Memory B cell (primary cell): ENCODE data around the gene CHTF18.
"Not testable (repeated sequence)": the region's sequence is repeated elsewhere in the genome, so short reads cannot be mapped to it uniquely, and the experiment has no call there.

Experiments used
- ATAC-seq: fragments of 150-1000 bp; cut with Tn5 transposase; 2 replicates; pipeline ENCODE4 v1.10.0; 2021; ENCODE audit warnings: low read depth, mild to moderate bottlenecking, moderate library complexity
- DNase-seq, 2 donors: peaks; one replicate each; pipeline ENCODE4 v3.0.0; 2022; ENCODE audit warnings: low spot score in 2 of 2
- H3K27ac Mint-ChIP-seq: one replicate; pipeline ENCODE4 v1.8.0; 2022; ENCODE audit warnings: mild to moderate bottlenecking, moderate library complexity, mixed read lengths
- H3K27me3 Mint-ChIP-seq: one replicate; pipeline ENCODE4 v1.8.0; 2022; ENCODE audit warnings: mixed read lengths
- H3K36me3 Mint-ChIP-seq: one replicate; pipeline ENCODE4 v1.8.0; 2022; ENCODE audit warnings: mild to moderate bottlenecking, mixed read lengths
- H3K4me1 Mint-ChIP-seq: one replicate; pipeline ENCODE4 v1.8.0; 2022; ENCODE audit warnings: mixed read lengths
- H3K4me3 Mint-ChIP-seq: one replicate; pipeline ENCODE4 v1.8.0; 2022; ENCODE audit warnings: mild to moderate bottlenecking, moderate library complexity, mixed read lengths
- H3K9me3 Mint-ChIP-seq: one replicate; pipeline ENCODE4 v1.8.0; 2022; ENCODE audit warnings: mixed read lengths

The CHTF18 gene

DNA sequence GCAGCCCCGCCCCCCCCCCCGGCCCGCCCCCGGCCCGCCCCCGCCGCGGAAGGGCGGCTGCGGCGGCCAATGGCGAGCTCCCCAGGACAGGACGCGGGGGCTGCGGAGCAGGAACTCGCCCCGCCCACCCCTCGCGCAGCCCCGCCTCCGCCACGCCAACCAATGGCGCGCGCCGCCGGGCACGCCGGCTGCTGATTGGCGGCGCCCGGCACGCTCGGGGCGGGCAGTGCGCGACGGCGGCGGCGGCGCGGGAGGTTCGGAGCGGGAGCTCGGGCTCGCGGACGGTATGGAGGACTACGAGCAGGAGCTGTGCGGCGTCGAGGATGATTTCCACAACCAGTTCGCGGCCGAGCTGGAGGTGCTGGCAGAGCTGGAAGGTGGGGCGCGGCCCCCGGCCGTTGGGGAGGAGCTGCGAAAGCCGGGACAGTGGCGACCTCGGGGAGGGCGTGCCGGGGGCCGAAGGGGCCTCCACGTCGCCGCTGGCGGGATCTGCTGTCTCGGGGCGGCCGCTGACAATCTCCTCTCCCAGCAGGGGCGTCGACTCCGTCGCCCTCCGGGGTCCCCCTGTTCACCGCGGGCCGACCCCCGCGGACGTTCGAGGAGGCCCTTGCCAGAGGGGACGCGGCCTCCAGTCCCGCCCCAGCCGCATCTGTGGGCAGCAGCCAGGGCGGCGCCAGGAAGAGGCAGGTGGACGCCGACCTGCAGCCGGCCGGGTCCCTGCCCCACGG, at the start of gene CHTF18:
Gene CHTF18 (plus strand): TSS at position 222 of the 728 bp plus-strand sequence. CDS start 65 bp downstream, at position 287.
- Mint-ChIP-seq H3K27ac (no peak within 1 kb of the TSS), H3K4me3 (peak within 1 kb of the TSS; percentile 85), H3K4me1 (peaks cover 6% of the 10 kb centered on the region), H3K36me3 (peaks cover 9% of the 10 kb centered on the region), H3K27me3 (no peaks in the 10 kb centered on the region), H3K9me3 (no peaks in the 10 kb centered on the region)
- DNase-seq: peak; percentile 85 to 93
- ATAC-seq: peak; percentile 95

DNA sequence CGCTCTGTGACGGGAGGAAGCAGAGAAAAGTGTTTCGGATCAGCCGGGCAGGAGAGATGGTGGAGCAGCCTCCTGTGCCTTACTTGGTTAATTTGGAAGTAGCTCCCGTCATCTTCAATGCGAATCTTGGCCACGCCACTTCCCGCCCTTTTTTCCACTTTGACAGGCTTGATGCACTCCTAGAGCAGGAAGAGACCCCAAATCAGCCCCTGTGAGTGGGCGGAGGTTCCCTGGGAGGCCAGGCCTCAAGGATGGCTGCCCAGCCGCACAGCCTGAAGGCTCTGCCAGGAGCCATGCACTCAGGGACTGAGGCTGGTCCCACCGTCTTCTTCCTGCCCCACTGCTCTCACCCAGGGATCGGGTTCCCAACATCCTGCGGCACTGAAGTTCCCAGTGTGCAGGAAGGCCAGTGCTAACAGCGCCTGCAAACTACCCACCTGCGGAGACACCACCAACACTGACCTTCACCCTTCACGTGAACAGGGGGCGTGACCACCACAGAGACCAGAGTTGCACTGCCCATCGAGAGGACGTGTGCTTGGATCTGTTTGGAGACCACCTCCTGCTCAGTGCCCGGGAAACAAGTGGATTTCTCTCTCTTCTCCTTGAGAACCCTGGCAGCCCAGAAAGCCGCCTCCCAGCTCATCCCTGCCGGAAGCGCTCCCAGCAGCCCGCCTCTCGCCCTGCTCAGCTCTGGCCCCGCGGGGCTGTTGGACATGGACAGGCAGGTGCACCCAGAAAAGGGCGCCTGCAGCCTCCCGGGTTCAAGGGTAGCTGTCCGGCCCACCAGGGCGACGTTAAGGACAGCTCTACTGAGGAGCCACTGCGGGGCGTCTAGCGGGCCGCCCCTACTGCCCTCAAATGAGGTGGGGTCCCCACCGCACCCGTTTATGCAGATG, 48.6 kb upstream of the CHTF18 start:
- Mint-ChIP-seq H3K27ac (peak overlapping the region; percentile 45), H3K27me3 (no peaks in the 10 kb centered on the region), H3K9me3 (no peaks in the 10 kb centered on the region), H3K4me1 (peaks cover 16% of the 10 kb centered on the region), H3K36me3 (peaks cover 8% of the 10 kb centered on the region), H3K4me3 (peak overlapping the region; percentile 83)
- no peak for ATAC-seq
- no peak for DNase-seq

DNA sequence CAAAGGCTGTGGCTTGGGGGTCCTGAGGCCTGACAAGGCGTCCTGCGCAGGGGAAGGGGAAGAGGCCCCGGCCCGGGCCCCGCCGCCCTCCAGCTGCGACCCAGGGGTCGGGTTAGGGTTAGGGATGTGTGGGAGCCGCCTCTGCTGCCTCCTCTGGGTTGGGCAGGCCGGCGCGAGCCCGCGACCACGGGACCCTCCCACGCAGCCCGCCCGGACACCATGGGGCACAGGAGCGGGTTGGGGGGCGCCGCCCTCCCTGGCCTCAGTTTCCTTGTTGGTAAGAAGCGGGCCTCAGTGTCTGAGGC, 48.0 kb upstream of the CHTF18 start:
- Mint-ChIP-seq H3K4me1 (peaks cover 13% of the 10 kb centered on the region), H3K36me3 (peaks cover 4% of the 10 kb centered on the region), H3K27ac (peak overlapping the region; percentile 45), H3K9me3 (no peaks in the 10 kb centered on the region), H3K27me3 (no peaks in the 10 kb centered on the region), H3K4me3 (peak overlapping the region; percentile 79)
- ATAC-seq (peak; percentile 7), DNase-seq (no peak)

DNA sequence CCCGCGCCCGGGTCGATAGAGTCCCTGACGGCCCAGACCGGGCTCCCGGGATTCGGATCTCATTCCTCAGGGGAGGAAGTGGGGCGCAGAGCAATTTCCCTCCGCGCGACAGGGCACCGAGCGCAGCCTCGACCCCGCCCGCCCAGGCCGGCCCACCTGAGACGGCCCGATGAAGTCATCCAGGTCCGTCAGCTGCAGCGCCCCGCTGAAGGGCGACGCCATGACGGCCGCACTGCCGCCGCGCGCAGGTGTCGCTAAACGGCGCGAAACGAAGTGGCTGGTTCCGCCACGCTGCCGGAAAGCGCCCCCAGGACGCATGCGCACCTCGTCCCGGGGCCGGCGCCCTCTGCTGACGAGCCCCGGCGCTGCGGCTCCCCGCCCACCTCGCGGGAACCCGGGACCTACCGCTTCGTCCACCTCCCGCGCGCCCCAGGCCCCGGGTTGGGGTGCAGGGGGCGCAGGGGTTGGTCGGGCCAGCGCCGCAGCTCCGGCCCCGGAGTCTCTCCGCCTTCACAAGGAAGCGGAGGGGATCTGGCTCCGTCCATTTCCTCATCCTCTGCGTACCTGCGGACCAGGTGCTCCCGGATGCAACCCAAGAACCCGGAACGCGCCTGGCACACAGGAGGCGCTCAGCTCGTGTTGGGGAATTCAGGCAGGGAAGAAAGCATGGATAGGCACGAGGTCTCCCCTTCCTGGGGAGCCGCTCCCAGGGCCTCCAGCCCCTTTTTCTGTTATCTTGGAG, 47.5 kb upstream of the CHTF18 start, which contains the start of gene CIAO3:
Gene CIAO3 (minus strand): TSS at position 234 of the 742 bp plus-strand sequence. CDS start 12 bp downstream, at position 222.
- H3K36me3 Mint-ChIP-seq: peaks cover 3% of the 10 kb centered on the region
- ATAC-seq: peak; percentile 83
- H3K27me3 Mint-ChIP-seq: no peaks in the 10 kb centered on the region
- peaks cover 12% of the 10 kb centered on the region for H3K4me1 Mint-ChIP-seq
- peak within 1 kb of the TSS; percentile 79 for H3K4me3 Mint-ChIP-seq
- peak; percentile 96 to 100 for DNase-seq
- H3K27ac Mint-ChIP-seq: peak within 1 kb of the TSS; percentile 45
- no peaks in the 10 kb centered on the region for H3K9me3 Mint-ChIP-seq

DNA sequence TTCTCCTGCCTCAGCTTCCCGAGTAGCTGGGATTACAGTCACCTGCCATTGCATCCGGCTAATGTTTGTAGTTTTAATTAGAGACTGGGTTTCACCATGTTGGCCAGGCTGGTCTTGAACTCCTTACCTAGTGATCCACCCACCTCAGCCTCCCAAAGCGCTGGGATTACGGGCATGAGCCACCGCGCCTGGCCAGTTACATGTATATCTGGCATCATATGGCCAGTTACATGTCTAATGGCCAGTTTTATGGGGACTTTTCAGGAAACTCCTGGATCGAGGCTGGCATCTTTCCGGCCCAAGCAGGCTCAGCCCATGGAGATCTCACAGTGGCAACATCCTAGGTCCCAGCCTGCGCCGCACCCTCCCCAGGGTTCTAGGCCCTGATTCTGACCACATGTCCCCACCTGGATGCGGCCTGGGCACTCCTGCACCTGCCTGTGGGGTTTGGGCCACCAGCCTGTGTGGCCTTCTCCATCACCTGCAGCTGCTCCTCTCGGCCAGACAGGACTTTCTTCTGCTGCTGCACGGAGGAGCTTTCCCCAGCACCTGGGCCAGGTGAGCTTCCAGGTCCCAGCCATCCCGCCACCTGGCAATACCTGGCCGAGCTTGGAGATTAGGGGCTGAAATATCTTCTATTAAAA, 46.3 kb upstream of the CHTF18 start:
- H3K27ac Mint-ChIP-seq: no peak overlapping the region
- H3K9me3 Mint-ChIP-seq: no peaks in the 10 kb centered on the region
- DNase-seq: no peak
- ATAC-seq: no peak
- H3K36me3 Mint-ChIP-seq: peaks cover 3% of the 10 kb centered on the region
- no peaks in the 10 kb centered on the region for H3K27me3 Mint-ChIP-seq
- H3K4me3 Mint-ChIP-seq: peak overlapping the region; percentile 77
- peaks cover 12% of the 10 kb centered on the region for H3K4me1 Mint-ChIP-seq

DNA sequence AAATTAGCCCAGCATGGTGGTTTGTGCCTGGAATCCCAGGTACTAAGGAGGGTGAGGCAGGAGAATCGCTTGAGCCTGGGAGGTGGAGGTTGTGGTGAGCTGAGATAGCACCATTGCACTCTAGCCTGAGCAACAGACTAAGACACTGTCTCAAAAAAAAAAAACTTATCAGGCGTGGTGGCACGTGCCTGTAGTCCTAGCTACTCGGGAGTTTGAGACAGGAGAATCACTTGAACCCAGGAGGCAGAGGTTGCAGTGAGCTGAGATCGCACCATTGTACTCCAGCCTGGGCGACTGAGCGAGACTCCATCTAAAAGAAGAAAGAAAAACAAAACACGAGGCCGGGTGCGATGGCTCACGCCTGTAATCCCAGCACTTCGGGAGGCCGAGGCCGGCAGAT, 45.5 kb upstream of the CHTF18 start:
- ATAC-seq, H3K36me3 Mint-ChIP-seq, H3K4me3 Mint-ChIP-seq, H3K4me1 Mint-ChIP-seq, H3K27ac Mint-ChIP-seq, DNase-seq, H3K9me3 Mint-ChIP-seq, H3K27me3 Mint-ChIP-seq: not testable (repeated sequence)

DNA sequence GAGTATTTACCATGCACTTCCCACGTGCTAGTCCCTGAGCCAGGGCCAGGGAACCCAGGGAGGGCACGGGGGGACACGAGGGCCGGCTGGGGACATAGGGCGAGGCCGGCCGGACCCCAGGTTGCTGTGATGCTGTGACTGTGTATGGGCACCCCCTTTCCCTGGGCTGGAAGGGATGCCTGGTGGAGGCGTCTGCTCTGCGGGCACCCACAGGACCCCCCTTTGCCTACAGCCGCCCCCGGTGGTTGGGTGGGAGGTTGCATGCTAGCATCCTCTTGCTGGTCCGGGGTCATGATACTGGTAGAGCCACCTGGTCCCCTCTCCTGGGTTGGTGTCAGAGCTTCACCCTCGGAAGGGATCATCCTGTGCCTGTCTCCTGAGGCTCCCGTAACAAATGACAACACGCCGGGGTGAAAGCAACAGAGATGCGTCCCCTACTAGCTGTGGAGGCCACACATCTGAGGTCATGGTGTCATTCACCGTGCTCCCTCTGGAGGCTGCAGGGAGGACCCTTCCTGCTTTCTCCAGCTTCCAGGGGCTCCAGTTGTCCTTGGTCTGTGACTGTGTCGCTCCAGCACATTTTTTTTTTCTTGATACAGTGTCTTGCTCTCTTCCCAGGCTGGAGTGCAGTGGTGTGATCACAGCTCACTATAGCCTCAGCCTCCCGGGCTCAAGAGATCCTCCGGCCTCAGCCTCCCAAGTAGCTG, 44.5 kb upstream of the CHTF18 start:
- peaks cover 5% of the 10 kb centered on the region for H3K4me1 Mint-ChIP-seq

DNA sequence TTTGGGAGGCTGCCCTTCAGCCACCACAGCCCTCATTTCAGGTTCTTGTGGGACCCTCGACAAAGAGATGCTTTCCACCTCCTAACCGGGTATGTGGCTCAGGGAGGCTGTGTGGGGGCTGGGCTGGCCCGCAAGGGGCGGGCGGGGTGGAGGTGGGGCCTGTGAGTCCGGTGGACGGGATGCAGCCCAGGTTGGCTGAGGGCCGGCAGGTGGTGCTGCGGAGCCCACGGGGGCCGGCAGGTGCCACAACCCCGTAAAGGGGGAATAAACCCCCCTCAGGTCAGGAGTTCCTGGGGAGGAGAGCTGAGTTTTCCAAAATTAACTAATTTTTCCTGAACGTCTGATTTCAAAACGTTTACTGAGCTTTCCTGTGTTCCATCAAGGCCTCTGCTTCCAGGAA, 42.7 kb upstream of the CHTF18 start:
- H3K27me3 Mint-ChIP-seq: no peaks in the 10 kb centered on the region
- H3K9me3 Mint-ChIP-seq: no peaks in the 10 kb centered on the region
- ATAC-seq: peak; percentile 30
- no peaks in the 10 kb centered on the region for H3K36me3 Mint-ChIP-seq
- no peak overlapping the region for H3K27ac Mint-ChIP-seq
- no peak for DNase-seq
- no peaks in the 10 kb centered on the region for H3K4me1 Mint-ChIP-seq
- H3K4me3 Mint-ChIP-seq: no peak overlapping the region

More for the DNA sequence above, 44.5 kb upstream of the CHTF18 start:
- ATAC-seq (no peak), DNase-seq (no peak)
- Mint-ChIP-seq H3K36me3 (no peaks in the 10 kb centered on the region), H3K4me3 (no peak overlapping the region), H3K27me3 (no peaks in the 10 kb centered on the region), H3K27ac (no peak overlapping the region), H3K9me3 (no peaks in the 10 kb centered on the region)

DNA sequence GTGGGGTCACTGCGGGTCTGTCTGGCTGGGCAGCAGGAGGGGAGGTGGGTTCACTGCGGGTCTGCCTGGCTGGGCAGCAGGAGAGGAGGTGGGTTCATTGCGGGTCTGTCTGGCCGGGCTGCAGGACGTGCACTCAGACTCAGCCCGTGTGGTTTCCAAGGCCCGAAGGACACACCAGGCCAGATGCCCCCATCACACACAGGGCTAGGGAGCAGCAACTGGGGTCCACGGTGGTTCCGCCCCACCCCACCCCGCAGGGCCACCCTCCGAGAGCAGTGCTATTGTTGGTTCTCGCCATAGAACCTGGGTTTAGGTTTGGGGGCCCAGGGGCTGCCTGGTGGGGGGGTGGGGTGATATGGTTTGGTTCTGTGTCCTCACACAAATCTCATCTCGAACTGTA, 41.8 kb upstream of the CHTF18 start:
- Mint-ChIP-seq H3K9me3 (no peaks in the 10 kb centered on the region), H3K4me3 (no peak overlapping the region), H3K27ac (no peak overlapping the region), H3K36me3 (no peaks in the 10 kb centered on the region), H3K27me3 (no peaks in the 10 kb centered on the region), H3K4me1 (no peaks in the 10 kb centered on the region)
- DNase-seq (no peak), ATAC-seq (no peak)

DNA sequence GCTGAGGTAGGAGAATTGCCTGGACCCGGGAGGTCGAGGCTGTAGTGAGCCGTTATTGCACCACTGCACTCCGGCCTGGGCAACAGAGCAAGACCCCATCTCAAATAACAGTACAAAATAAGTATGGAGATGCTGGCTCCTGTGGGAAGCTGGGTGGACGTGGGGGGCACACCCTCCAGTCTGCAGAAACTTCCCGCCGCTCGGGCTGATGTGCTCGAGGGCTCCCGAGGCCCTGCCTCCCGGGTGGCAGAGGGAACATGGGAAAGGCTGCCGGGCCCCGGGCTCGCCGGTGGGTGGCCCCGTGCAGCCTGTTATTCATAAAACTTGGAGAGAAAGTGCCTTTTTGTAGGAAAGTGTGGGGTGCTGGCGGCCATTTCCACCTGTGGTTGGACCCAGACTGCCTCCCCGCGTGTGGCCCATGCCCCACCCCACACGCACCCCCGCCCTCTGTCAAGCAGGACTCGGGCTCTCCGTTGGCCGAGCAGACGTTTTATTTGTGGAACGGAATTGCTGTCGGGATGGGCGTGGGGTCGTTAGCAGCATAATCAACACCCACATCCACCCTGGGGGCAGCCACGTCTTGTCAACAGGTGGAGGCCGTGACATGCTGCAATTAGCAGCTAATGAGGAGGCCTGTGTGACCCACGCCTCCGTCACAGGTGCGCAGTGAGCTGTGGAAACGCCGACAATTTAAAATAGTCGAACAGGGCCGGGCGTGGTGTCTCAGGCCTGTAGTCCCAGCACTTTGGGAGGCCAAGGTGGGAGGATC, 40.3 kb upstream of the CHTF18 start:
- no peak overlapping the region for H3K27ac Mint-ChIP-seq
- H3K36me3 Mint-ChIP-seq: no peaks in the 10 kb centered on the region
- DNase-seq (no peak), ATAC-seq (no peak)
- H3K4me3 Mint-ChIP-seq: no peak overlapping the region
- no peaks in the 10 kb centered on the region for H3K4me1 Mint-ChIP-seq
- no peaks in the 10 kb centered on the region for H3K27me3 Mint-ChIP-seq
- H3K9me3 Mint-ChIP-seq: no peaks in the 10 kb centered on the region

DNA sequence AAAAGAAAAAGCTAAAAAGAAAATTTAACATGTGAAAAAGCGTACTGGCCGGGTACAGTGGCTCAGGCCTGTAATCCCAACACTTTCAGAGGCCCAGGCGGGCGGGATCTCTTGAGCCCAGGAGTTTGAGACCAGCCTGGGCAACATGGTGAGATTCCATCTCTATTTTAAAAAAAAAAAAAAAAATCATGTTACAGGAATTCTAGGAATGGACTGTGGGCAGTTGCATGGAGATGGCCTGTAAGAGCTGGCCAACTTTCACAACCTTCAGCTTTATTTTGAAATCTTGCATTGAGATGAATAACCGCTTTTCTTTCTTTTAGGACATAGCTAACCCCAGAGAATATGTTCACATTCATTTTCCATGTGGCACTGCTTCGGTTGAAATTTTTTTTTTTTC, 39.4 kb upstream of the CHTF18 start:
- Mint-ChIP-seq H3K4me1 (no peaks in the 10 kb centered on the region), H3K27me3 (no peaks in the 10 kb centered on the region), H3K27ac (no peak overlapping the region), H3K4me3 (no peak overlapping the region), H3K36me3 (no peaks in the 10 kb centered on the region), H3K9me3 (no peaks in the 10 kb centered on the region)
- ATAC-seq (no peak), DNase-seq (no peak)

DNA sequence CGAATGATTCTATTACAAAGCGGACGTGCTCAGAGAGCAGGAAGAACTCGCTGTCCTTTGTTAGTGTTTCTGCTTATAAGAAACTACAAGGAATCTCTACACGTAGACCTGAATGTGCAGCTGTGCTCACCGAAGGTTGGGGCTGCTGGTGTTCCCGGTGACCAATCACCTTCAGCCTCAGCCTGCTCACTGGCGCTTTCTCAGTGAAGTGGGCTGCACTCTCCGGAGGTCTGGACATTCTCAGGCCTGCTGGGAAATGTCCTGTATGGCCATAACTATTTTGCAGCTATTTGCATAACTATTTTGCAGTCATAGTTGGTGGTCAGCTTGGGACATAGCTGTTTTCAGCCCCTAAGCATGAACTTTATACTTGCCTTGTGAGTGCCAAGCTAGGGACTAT, 37.9 kb upstream of the CHTF18 start:
- DNase-seq (no peak), ATAC-seq (no peak)
- H3K4me1 Mint-ChIP-seq: peaks cover 2% of the 10 kb centered on the region
- no peaks in the 10 kb centered on the region for H3K27me3 Mint-ChIP-seq
- H3K4me3 Mint-ChIP-seq: no peak overlapping the region
- no peaks in the 10 kb centered on the region for H3K9me3 Mint-ChIP-seq
- H3K36me3 Mint-ChIP-seq: no peaks in the 10 kb centered on the region
- no peak overlapping the region for H3K27ac Mint-ChIP-seq
